ENCODE results near the gene NFATC3. TPM values are rescaled to one million over a fixed set of nuclear protein-coding genes. Genes with fewer than 3 reads are reported as not detected.

Gene NFATC3
- total and polyA plus RNA-seq, 2 of the 8 experiments (the other 6 are each of a cell fraction or from before 2014, with no cell fraction given), result 17.6 to 34.5 TPM

DNA sequence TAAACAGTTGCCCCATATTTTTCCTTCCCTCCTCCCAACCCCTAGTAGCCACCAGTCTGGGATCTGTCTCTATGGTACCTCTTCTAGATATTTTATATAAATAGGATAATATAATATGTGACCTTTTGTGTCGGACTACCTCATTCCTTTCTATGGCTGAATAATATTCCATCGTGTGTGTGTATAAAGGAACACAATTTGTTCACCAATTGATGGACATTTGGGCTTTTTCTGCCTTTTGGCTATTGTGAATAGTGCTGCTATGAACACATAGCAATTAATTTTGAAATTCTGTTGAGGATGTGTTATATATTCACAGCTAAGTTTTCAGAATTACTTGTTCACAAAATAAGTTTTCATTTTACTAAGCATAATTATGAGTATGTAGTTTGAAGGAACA, 2.5 kb downstream of the NFATC3 start (continued):
- TF ChIP-seq, protein P1, sequence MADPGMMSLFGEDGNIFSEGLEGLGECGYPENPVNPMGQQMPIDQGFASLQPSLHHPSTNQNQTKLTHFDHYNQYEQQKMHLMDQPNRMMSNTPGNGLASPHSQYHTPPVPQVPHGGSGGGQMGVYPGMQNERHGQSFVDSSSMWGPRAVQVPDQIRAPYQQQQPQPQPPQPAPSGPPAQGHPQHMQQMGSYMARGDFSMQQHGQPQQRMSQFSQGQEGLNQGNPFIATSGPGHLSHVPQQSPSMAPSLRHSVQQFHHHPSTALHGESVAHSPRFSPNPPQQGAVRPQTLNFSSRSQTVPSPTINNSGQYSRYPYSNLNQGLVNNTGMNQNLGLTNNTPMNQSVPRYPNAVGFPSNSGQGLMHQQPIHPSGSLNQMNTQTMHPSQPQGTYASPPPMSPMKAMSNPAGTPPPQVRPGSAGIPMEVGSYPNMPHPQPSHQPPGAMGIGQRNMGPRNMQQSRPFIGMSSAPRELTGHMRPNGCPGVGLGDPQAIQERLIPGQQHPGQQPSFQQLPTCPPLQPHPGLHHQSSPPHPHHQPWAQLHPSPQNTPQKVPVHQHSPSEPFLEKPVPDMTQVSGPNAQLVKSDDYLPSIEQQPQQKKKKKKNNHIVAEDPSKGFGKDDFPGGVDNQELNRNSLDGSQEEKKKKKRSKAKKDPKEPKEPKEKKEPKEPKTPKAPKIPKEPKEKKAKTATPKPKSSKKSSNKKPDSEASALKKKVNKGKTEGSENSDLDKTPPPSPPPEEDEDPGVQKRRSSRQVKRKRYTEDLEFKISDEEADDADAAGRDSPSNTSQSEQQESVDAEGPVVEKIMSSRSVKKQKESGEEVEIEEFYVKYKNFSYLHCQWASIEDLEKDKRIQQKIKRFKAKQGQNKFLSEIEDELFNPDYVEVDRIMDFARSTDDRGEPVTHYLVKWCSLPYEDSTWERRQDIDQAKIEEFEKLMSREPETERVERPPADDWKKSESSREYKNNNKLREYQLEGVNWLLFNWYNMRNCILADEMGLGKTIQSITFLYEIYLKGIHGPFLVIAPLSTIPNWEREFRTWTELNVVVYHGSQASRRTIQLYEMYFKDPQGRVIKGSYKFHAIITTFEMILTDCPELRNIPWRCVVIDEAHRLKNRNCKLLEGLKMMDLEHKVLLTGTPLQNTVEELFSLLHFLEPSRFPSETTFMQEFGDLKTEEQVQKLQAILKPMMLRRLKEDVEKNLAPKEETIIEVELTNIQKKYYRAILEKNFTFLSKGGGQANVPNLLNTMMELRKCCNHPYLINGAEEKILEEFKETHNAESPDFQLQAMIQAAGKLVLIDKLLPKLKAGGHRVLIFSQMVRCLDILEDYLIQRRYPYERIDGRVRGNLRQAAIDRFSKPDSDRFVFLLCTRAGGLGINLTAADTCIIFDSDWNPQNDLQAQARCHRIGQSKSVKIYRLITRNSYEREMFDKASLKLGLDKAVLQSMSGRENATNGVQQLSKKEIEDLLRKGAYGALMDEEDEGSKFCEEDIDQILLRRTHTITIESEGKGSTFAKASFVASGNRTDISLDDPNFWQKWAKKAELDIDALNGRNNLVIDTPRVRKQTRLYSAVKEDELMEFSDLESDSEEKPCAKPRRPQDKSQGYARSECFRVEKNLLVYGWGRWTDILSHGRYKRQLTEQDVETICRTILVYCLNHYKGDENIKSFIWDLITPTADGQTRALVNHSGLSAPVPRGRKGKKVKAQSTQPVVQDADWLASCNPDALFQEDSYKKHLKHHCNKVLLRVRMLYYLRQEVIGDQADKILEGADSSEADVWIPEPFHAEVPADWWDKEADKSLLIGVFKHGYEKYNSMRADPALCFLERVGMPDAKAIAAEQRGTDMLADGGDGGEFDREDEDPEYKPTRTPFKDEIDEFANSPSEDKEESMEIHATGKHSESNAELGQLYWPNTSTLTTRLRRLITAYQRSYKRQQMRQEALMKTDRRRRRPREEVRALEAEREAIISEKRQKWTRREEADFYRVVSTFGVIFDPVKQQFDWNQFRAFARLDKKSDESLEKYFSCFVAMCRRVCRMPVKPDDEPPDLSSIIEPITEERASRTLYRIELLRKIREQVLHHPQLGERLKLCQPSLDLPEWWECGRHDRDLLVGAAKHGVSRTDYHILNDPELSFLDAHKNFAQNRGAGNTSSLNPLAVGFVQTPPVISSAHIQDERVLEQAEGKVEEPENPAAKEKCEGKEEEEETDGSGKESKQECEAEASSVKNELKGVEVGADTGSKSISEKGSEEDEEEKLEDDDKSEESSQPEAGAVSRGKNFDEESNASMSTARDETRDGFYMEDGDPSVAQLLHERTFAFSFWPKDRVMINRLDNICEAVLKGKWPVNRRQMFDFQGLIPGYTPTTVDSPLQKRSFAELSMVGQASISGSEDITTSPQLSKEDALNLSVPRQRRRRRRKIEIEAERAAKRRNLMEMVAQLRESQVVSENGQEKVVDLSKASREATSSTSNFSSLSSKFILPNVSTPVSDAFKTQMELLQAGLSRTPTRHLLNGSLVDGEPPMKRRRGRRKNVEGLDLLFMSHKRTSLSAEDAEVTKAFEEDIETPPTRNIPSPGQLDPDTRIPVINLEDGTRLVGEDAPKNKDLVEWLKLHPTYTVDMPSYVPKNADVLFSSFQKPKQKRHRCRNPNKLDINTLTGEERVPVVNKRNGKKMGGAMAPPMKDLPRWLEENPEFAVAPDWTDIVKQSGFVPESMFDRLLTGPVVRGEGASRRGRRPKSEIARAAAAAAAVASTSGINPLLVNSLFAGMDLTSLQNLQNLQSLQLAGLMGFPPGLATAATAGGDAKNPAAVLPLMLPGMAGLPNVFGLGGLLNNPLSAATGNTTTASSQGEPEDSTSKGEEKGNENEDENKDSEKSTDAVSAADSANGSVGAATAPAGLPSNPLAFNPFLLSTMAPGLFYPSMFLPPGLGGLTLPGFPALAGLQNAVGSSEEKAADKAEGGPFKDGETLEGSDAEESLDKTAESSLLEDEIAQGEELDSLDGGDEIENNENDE (IDR thresholded peaks at IDR 0.05; ENCODE audit: insufficient replicate concordance, low read length), result no peak

Measured in H1 (cell line).